HG03521 (cell line): Measurements from ENCODE around the gene FGF18.

Source experiments
- ATAC-seq: cut with Tn5 transposase; IDR thresholded peaks from one replicate; pipeline ENCODE4 v1.9.1; 2021; ENCODE audit warnings: mild to moderate bottlenecking, moderate library complexity; ENCODE audit not compliant: unreplicated experiment

Gene FGF18

DNA sequence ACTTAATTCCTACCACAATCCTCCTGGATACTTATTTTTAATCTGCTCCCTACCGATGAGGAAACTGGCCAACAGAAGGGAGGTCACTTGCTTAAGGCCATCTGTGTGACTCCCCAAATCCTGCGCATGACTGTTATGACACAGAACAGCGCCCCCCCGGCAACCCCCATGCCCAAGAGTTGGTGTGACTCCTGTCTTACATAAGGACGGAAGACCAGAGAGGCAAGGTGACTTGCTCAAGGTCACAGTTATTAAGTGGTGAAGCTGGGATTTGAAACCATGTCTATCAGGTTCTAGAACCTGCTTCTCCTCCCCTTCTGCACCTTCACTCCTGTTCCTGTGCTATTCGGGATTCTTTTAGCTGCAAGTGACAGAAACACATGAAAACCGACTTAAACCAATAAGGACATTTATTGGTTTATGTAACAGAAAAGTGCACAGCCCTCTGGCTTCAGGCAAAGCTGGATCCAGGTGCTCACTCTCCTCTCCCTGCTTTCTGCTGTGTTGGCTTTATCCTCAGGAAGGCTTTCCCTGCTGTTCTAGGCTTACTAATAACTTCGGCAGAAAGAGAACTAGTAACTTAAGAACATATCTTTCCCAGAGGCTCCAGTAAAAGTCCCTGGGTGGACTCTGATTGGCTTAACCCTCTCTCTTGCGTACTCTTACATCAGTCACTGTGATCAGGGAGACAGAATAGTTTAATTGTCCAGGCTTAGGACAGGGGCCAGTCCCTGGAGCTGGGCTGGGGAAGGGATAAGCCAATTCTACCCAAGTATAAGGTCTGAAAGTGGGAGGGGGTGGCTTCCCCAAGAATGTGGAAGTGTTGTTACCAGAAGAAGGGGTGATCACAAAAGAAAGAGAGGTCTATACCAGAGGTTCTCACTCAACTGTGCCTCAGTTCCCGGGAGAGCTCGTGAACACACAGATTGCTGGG, 43.7 kb downstream of the FGF18 start:
- ATAC-seq: no peak

DNA sequence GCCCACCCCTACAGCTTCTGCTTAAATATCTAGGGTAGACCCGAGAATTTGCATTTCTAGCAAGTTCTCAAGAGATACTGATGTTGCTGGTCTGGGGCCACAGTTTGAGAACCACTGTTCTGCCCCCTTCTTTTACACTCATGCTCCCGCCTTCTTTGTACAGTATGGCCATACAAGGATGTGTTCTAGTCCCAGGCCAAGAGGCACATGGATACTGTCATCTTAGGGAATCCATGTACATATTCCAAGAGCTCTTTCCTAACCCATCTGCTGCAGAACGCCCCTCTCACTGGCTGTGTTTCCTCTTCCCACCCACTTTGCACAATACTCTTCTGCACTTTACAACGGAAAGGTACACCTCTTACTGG, 44.4 kb downstream of the FGF18 start:
- ATAC-seq: no peak

DNA sequence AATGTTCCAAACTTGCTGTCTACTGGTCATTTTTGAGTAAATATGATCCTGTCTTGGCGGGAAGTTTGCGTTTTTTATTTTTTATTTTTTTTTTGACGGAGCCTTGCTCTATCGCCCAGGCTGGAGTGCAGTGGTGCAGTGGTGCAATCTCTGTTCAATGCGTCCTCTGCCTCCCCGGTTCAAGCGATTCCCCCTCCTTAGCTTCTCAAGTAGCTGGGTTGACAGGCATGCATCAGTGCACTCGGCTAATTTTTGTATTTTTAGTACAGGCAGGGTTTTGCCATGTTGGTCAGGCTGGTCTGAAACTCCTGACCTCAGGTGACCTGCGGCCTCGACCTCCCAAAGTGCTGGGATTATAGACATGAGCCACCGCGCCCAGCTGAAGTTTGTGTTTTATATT, 45.4 kb downstream of the FGF18 start:
- no peak for ATAC-seq

DNA sequence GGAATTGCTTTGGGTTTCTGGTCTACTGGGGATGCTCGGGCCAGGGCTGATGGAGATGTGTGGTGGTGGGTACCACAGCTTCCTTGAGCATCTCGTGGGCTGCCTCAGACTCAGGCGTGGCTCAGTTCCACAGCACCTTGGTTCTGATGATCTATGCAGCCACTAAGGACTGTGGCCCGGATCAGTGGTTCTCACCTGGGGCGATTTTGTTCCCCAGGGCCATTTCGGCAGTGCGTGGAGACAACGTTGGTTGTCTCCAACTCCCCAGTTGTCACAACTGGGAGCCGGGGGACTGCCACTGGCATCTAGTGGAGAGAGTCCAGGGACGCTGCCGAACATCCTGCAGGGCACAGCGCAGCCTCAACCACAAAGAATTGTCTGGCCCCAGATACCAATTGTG, 47.7 kb downstream of the FGF18 start:
- no peak for ATAC-seq

DNA sequence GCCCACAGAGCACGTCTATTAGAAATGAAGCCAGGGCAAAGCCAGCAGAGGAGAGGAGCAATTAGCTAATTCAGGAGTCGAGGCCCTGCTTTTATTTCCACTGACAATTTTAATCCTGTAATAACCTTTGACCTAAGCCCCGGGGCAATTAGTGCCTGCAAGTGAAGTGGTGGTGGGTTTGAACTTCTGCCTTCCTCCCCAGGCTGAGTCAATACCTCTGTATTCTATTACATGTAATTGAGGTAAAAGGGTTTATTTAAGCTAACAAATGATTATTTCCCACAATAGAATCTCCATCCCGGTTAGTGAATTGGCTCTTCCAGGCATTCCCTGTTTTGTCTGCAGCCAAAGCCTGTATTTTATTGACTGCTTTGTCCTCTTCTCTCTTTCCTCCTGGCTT, 49.9 kb downstream of the FGF18 start:
- ATAC-seq: no peak

DNA sequence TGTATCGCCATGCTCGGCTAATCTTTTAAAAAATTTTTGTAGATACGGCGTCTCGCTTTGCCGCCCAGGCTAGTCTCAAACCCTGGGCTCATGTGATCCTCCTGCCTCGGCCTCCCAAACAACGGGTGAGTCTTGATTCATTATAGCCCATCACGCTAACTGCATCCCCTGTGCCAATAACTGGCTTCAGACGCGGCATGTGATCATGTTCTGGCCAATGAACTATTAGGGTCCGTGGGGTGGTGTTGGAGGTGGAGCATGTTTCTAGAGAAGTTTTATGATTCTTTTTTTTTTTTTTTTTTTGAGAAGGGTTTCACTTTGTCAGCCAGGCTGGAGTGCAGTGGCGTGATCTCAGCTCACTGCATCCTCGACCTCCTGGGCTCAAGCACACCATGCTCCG, 51.0 kb downstream of the FGF18 start:
- no peak for ATAC-seq

DNA sequence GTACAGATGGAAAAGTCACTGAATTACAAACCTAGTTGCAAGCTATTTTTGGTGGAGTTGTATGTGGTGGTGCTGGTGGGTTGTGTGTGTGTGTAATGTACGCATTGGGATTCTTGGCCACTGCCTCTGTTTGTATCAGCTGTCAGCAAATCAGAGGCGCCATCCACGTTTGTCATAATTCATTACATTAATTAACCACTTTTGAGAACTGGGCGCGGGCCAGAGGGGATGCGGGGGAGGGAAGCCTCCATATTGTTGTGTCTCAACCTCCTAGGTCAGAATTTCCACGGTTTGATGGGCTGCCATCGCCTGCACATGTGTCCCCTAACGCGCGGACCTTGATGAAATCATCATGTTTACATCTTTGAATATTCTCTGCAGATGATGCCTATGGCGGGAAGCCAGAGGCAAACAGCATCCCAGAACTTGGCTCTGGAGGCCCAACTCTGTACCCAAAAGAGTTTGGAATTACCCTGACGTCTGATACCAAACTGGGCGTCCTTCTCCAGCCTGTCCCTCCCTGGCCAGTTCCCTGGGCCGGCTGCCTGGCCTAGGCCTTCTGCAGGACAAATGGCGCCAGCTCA, 54.9 kb downstream of the FGF18 start:
- no peak for ATAC-seq

DNA sequence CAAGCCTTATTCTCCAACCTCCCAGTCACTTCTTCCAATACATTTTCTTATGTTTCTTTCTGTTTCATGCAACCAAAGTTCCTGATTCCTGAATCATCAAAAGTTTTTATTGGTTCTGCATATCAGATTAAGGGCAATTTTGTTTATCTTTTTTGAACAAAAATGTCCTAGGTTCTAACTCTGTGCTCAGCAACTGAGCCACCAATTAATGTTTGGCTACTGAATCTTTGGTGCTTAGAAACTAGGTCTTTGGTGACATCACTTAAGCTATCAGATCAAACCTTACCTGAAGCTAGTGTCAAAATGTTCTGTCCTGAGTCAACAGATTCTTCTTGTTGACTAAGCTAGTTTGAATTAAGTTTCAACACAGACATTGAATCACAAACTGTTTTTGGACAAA, 56.1 kb downstream of the FGF18 start:
- ATAC-seq: no peak

DNA sequence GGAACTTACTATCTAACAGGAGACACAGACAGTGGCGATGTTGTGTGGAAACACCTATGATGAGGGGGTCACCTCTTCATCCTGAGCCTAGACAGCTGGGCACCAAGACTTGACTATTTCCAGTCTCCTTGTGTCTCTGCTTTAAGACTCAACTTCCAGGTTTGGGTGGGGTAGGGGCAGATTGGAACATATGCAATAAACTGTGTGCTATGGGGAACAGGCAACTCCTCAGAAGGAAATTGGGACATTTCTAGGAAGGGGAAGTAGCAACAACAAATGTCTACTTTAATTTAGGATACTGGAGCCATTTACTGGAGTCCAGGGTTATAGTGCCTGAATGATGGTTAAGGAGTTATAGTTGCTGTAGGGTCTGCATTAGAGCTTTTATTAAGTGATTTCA, 57.3 kb downstream of the FGF18 start:
- ATAC-seq: no peak

DNA sequence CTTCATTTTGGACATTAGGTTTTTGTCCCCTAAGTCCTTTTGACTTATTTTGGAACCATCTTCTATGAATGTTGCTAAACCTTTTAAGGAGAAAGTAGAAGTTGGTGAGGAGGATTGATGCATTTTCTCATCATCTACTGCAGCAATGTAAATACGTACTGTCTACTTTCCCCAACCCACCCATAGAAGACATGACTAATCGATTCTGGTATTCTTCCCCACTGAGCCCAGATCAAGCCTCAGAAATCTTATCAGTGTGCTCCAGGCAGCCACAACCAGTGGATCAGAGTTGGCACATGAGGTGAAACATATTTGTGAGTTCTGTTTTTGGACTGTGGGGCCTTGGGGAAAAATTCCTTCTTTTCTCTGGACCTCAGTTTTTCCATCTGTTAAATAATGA, 57.7 kb downstream of the FGF18 start:
- ATAC-seq: no peak

DNA sequence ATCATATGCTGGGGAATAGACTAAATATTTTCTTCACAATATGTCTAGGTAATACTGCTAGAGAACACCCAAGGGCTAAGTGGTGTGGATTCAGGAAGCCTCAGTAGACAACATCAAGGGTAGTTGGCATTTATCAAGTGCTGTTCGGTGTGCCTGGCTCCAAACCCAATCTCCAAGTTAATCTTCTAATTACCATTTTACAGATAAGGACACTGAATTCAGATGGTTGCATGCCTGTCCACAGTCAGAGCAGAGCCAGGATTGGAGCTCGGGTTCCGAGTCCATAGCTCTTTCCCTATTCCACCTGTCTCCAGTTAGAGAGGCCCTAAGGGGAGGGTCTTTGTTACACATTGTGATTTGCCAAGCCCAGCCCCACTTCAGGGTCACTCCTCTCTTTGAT, 58.2 kb downstream of the FGF18 start:
- no peak for ATAC-seq

DNA sequence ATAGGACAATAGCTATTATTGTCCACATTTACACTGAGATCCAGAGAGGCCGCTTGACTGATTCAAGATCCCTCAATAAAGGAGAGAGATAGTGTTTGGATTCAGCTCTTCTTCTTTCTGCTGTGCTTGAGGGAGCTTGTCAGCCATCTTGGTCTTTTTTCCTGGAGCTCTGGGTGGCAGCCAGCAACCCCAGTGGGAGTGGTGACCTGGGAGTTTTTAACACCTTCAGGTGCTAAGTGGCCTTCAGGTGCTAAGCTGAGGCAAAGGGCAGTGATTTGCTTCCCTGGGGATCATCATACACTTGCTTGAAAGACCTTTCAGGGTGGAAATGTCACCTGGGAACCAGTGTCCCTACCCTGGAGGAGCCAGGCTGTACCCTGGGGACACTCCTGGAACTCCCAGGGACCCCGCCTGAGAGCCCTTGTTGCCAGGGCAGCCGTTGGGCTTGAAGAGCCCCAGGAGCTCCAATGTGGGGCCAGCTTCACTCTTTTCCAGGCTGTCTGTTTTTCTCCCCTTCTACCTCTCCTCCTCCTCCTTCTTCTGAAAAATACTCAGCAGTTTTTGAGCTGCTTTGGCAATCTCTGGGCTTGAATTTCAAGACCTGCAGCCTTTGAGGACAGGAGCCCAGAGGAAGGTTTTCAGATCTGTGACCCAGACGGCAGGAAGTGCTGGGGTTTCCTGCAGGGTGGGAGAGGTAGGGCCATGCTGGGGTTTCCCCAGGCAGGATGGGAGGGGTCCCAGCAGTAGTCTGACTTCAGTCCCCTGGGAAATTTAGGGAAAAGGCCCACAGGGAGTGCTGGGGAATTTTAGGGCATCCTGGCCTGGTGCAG, 59.7 kb downstream of the FGF18 start:
- no peak for ATAC-seq

DNA sequence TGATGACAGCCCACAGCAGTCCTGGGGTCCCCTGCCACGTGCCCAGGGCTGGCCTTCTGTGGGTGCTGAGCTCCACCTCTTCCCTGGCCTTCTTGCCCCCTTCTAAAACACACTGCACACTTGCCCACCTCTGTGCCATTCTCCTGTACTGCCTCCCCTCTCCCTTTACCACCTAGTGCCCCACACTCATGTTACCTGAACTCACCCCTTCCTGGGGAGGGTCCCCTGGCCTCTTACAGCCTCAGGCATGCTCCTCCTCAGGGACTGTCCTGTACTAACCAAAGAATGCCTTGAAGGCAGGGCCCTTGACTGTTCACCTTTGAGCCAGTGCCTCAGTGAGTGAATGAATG, 60.3 kb downstream of the FGF18 start:
- no peak for ATAC-seq

DNA sequence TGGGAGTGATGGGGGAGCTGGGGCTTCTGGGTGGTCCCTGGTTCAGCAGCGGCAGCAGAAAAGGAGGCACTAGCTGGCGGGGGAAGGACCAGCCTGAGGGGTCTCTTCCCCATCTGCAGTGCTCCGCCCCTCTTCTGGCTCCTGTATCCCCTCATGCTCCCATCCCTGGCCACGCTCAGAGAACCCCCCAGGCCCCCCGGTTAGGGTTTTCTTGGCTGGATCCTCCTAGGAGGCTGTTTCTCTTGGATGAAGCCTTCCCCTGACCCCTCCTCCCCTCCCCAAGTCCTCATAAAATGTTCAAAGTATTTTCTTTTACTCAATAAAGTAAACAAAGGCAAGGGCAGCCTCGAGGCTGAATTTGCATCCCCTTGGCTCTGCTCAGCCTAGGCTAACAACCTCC, 60.8 kb downstream of the FGF18 start:
- ATAC-seq: no peak

DNA sequence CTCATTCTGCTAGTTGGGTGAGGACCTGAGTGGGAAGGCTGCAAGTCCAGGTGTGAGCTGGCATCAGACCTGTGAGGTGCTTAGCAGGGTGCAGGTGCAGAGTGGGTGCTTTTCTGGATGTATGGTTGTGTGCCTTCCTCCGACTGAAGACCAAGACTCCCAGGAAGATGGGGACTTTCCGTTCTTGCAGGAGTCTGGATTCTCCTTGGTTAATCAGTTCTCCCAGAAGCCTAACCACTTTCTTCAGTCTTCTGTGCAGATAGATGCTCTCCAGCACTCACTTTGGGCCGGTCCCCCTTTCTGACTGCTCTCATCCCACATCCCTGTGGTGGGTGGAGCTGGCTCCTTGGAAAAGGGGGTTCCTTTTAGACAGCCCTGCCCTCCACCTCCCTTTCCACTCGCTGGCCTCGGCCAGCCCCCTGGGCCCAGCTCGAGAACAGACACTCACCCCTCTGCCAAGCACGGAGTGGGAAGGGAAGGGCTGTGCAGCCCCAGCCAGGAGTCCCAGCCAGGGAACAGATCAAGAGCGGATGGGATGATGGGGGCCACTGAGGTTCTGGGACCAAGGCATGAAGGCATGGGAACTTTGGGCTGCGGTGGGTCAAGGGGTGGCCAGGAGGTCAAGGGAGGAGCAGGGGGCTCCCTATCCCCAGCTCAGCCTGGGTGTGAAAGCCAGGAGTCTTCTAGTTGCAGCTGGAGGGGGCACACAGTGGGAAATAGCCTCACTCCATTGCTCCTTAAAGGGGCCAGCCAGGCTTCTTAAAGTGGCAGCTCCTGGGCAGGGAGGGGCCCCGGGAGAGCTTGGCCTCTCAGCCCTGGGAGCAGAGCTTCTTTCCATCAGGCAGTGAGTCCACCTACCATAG, 62.4 kb downstream of the FGF18 start:
- no peak for ATAC-seq

DNA sequence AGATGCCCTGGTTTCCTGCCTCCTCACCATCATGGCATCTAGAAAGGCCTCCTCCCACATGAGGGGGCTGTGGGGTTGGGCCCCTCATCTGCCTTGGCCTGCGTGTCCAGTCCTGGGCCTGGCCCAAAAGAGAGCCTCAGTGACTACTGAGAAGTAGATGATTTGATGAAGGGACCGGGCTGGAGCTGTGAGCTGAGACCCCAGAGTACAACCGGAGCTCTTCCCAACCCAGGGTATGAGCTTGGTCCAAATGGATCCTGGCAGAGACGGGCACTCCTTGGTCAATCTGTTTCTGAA, 62.9 kb downstream of the FGF18 start:
- ATAC-seq: no peak

DNA sequence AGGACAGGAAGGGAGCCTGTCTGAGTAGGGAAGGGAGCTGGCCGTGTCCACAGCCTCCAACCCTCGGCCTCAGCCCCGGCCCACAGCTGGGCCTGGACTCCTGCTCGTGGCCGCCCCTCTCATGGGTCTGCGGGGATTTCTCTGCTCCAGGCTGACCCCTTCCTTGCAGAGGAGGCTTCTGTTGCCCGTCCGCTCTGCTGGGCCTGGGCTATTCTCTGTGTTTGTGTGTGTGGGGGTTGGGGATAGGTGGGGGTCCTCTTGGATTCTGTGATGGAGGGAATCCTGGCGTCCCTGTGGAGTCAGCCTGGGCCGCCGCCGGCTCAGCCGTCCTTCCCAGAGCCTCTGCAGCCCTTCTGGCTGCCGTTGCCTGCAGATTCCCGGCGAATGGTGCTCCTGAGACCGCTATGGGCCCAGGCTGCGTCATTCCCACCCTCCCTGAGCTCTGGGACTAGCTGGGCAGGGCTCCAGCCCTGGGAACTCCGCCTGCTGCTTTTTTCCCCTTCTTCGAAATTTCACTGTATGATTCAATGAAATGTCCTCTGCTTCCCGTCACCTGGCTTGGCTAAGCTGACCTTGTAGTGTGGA, 64.2 kb downstream of the FGF18 start:
- no peak for ATAC-seq

DNA sequence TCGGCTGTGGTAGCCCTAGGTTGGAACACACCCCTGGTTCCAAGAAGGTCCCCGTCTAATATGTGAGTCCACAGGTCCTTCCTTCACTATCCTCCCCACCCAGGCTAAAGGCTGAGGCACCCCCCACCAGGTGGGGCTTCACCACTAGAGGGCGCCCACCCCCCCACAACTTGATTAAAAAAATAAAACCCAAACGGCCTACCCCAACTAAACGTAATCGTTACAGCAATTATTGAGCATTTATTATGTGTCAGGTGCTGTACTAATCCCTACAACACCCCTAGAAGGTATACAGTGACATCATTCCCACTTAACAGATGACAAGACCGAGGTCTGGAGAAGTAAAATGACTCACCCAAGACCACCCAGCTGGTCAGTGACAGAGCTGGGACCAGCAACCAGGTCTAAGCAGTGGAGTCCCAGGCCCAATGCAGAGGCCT, 65.0 kb downstream of the FGF18 start:
- no peak for ATAC-seq

DNA sequence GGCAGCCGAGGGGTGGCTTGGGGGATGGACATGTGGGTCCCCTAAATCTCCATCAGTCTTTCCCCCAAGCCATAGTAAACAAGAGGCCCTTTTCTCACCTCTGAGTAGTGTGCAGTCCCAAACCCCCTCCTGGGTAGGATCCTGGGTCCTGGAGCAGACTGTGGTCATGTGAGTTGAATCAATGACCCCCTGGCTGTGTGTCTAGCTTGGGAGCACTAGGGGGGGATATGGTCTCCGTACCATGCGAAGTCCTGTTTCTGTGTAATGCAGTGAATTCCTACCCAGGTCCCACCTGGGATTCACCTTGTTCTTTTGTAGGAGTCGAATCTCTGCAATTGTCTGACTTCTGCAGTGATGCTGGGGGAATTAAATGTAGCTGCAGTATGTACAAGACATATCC, 66.2 kb downstream of the FGF18 start:
- ATAC-seq: no peak

DNA sequence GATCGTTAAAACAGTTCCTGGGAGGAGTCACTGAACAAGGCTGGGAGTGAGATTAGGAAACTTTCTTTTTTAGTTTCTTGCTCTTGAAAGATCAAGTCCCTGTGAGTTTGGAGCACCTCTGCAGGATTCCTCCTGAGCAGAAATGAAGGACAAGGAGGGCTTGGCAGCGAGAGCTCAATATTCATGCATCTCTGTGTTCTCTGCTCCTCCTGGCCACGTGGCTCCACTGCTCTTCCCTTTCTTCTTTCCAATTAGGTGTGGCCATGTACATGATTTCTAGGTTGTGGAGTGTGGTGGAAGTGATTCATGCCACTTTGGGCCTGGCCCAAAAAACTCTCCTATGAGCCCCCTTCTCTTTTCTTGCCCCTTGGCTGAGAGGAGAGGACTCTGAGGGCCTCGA, 67.2 kb downstream of the FGF18 start:
- no peak for ATAC-seq

DNA sequence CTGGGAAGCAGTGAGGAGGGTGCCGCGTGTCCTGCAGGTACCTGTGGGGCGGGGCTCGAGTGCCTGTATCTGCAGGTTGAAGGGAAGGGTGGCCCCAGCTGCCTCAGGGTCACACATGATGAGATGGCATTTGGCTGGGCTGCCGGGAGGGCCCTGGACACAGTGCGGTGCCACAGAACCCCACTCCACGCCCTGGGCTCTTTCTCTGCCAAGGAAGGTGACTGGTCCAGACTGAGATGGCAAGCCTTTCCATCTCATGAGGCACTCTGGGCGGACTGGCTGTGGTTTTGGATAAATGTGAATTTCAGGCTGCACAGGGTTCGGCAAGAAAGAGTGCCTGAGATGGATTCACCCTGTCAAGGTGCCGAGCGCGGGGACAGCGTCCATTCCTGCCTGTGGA, 69.4 kb downstream of the FGF18 start:
- ATAC-seq: no peak
